Right cardiac atrium (tissue), 5 donors: ENCODE measurements around the gene DCHS2. TPM values are rescaled to one million over a fixed set of nuclear protein-coding genes. Genes with fewer than 3 reads are reported as not detected.

Source experiments
- ATAC-seq, 2 donors: fragments of 200-7000 bp; cut with Tn5 transposase; one replicate each; pipeline versions ENCODE4 v1.8.0 to v1.9.1; 2020; ENCODE audit warnings: moderate library complexity in 2 of 2, mild to moderate bottlenecking in 1 of 2
- DNase-seq, 3 donors: peaks; one replicate each; pipeline ENCODE4 v3.0.0-alpha.2; 2020
- H3K27ac ChIP-seq: one replicate; pipeline ENCODE4 v1.5.1; 2013; ENCODE audit warnings: mild to moderate bottlenecking, low read length, control low read depth, moderate library complexity
- H3K27me3 ChIP-seq: one replicate; pipeline ENCODE4 v1.6.1; 2013; ENCODE audit not compliant: control insufficient read depth, insufficient read depth
- H3K4me1 ChIP-seq: one replicate; pipeline ENCODE4 v1.6.1; 2013; ENCODE audit warnings: low read length; ENCODE audit not compliant: control insufficient read depth, insufficient read depth
- H3K4me3 ChIP-seq: one replicate; pipeline ENCODE4 v1.5.1; 2013; ENCODE audit warnings: low read length, control low read depth
- H3K9me3 ChIP-seq: one replicate; pipeline ENCODE4 v1.6.1; 2013; ENCODE audit warnings: low read length; ENCODE audit not compliant: control insufficient read depth
- WGBS: extraction: QIAGEN DNeasy Blood & Tissue Kit; methylation state at CpG from one replicate; pipeline ENCODE4 v1.1.7; 2013; 5-methylcytosine and 5-hydroxymethylcytosine counted together
- intact Hi-C, 4 donors: fragments of 100-400 bp; cut with DNase I; formaldehyde crosslinking; loops; one replicate each; pipeline versions ENCODE4 v1.11.0 to v1.14.0; 2022 to 2023
- polyA plus RNA-seq: library from polyadenylated mRNA; stranded (reverse); fragments of 200-250 nt; gene quantifications from one replicate; pipeline ENCODE4 v1.2.3, GENCODE V29; 2013
- total RNA-seq, 4 donors: library from RNA; stranded (reverse); fragmentation: NEBNext Ultra II Directional; extraction: Animal tissue kit (Norgen Biotek cat#: 25700); gene quantifications; one replicate each; pipeline ENCODE4 v1.2.1, GENCODE V29; 2021
- donor health status: healthy with polysubstance abuse.
- donor health status: DM: no; HTN: yes; CAD: no.
- donor health status: DM: no; HTN: no; CAD: no.
- donor health status: DM: no; HTN: yes; CAD: no; lungs with severe emphysema.
- donor health status: DM: yes; HTN: yes; CAD: no.

DCHS2 gene
- total and polyA plus RNA-seq, 5 donors: not detected

GRCh38 chr4:154471032-154471431, 20.6 kb downstream of the DCHS2 start:
- intact Hi-C loops: no loop called here
- ATAC-seq (no peak), DNase-seq (no peak)
- Histone ChIP-seq H3K4me1 (no peaks in the 10 kb centered on the region), H3K27ac (no peak overlapping the region), H3K4me3 (no peak overlapping the region), H3K27me3 (no peaks in the 10 kb centered on the region), H3K9me3 (no peaks in the 10 kb centered on the region)
- 43% methylated on average over 2 of the region's 2 CpGs for WGBS

GRCh38 chr4:154467886-154468285, 23.7 kb downstream of the DCHS2 start:
- ATAC-seq: no peak
- H3K9me3 ChIP-seq: no peaks in the 10 kb centered on the region

GRCh38 chr4:154466336-154466735, 25.3 kb downstream of the DCHS2 start:
- intact Hi-C loops: no loop called here
- DNase-seq: no peak
- no peak overlapping the region for H3K4me3 ChIP-seq
- no peak overlapping the region for H3K27ac ChIP-seq
- no peaks in the 10 kb centered on the region for H3K9me3 ChIP-seq
- no peaks in the 10 kb centered on the region for H3K27me3 ChIP-seq
- ATAC-seq: no peak
- 82% methylated on average over 5 of the region's 5 CpGs for WGBS
- no peaks in the 10 kb centered on the region for H3K4me1 ChIP-seq

More at GRCh38 chr4:154467886-154468285, 23.7 kb downstream of the DCHS2 start:
- 71% methylated on average over 1 of the region's 1 CpG for WGBS
- no peak for DNase-seq
- Histone ChIP-seq H3K27ac (no peak overlapping the region), H3K4me1 (no peaks in the 10 kb centered on the region), H3K27me3 (no peaks in the 10 kb centered on the region), H3K4me3 (no peak overlapping the region)
- intact Hi-C loops: no loop called here

- Histone ChIP-seq H3K9me3 (no peaks in the 10 kb centered on the region), H3K4me3 (no peak overlapping the region), H3K27ac (no peak overlapping the region), H3K4me1 (no peaks in the 10 kb centered on the region), H3K27me3 (no peaks in the 10 kb centered on the region)
- intact Hi-C loops: no loop called here
- WGBS: 82% methylated on average over 6 of the region's 6 CpGs
- no peak for ATAC-seq
- no peak for DNase-seq
These were observed 26.5 kb downstream of the DCHS2 start for GRCh38 chr4:154465085-154465484.

- Histone ChIP-seq H3K9me3 (no peaks in the 10 kb centered on the region), H3K4me1 (no peaks in the 10 kb centered on the region), H3K27me3 (no peaks in the 10 kb centered on the region), H3K4me3 (no peak overlapping the region), H3K27ac (no peak overlapping the region)
- intact Hi-C loops: no loop called here
- DNase-seq: no peak
- no peak for ATAC-seq
- 62% methylated on average over 1 of the region's 1 CpG for WGBS
These were observed 26.9 kb downstream of the DCHS2 start for GRCh38 chr4:154464654-154465053.

- intact Hi-C loops: no loop called here
- Histone ChIP-seq H3K27ac (no peak overlapping the region), H3K9me3 (no peaks in the 10 kb centered on the region), H3K4me3 (no peak overlapping the region), H3K4me1 (no peaks in the 10 kb centered on the region), H3K27me3 (peaks cover 2% of the 10 kb centered on the region)
- ATAC-seq (no peak), DNase-seq (no peak)
- WGBS: 92% methylated on average over 3 of the region's 3 CpGs
These were observed 29.4 kb downstream of the DCHS2 start for GRCh38 chr4:154462081-154462810.

- DNase-seq: no peak
- ATAC-seq: no peak
- H3K4me3 ChIP-seq: no peak overlapping the region
- intact Hi-C loops: no loop called here
- 77% methylated on average over 6 of the region's 6 CpGs for WGBS
- peaks cover 2% of the 10 kb centered on the region for H3K27me3 ChIP-seq
- no peaks in the 10 kb centered on the region for H3K9me3 ChIP-seq
- H3K27ac ChIP-seq: no peak overlapping the region
- no peaks in the 10 kb centered on the region for H3K4me1 ChIP-seq
These were observed 34.1 kb downstream of the DCHS2 start for GRCh38 chr4:154457471-154457870.

GRCh38 chr4:154456889-154457288, 34.7 kb downstream of the DCHS2 start:
- no peak overlapping the region for H3K27ac ChIP-seq
- WGBS: 96% methylated on average over 2 of the region's 2 CpGs
- no peaks in the 10 kb centered on the region for H3K4me1 ChIP-seq
- no peak for ATAC-seq
- no peak overlapping the region for H3K4me3 ChIP-seq
- no peak for DNase-seq
- H3K9me3 ChIP-seq: no peaks in the 10 kb centered on the region
- intact Hi-C loops: no loop called here
- peaks cover 2% of the 10 kb centered on the region for H3K27me3 ChIP-seq

- Histone ChIP-seq H3K9me3 (no peaks in the 10 kb centered on the region), H3K27ac (no peak overlapping the region), H3K4me3 (no peak overlapping the region), H3K27me3 (peaks cover 2% of the 10 kb centered on the region), H3K4me1 (no peaks in the 10 kb centered on the region)
- intact Hi-C loops: no loop called here
- ATAC-seq: no peak
- DNase-seq: no peak
- 66% methylated on average over 6 of the region's 6 CpGs for WGBS
These were observed 35.4 kb downstream of the DCHS2 start for GRCh38 chr4:154456240-154456639.

GRCh38 chr4:154455111-154455510, 36.5 kb downstream of the DCHS2 start:
- ATAC-seq (no peak), DNase-seq (no peak)
- 23% methylated on average over 1 of the region's 1 CpG for WGBS
- intact Hi-C loops: no loop called here
- Histone ChIP-seq H3K9me3 (no peaks in the 10 kb centered on the region), H3K27me3 (peaks cover 2% of the 10 kb centered on the region), H3K27ac (no peak overlapping the region), H3K4me3 (no peak overlapping the region), H3K4me1 (no peaks in the 10 kb centered on the region)

- Histone ChIP-seq H3K4me3 (no peak overlapping the region), H3K27ac (no peak overlapping the region), H3K27me3 (peaks cover 2% of the 10 kb centered on the region), H3K9me3 (no peaks in the 10 kb centered on the region), H3K4me1 (no peaks in the 10 kb centered on the region)
- DNase-seq: no peak
- no peak for ATAC-seq
- intact Hi-C loops: no loop called here
These were observed 36.9 kb downstream of the DCHS2 start for GRCh38 chr4:154454710-154455109.
